ENCODE measurements around the gene LARGE1. TPM values are rescaled to one million over a fixed set of nuclear protein-coding genes. Genes with fewer than 3 reads are reported as not detected.

The LARGE1 gene
- total and polyA plus RNA-seq, 9 of the 15 experiments (the other 6 are each of a cell fraction or from before 2014, with no cell fraction given) = 0.01 to 0.66 (median 0.14) TPM; not detected in 2

DNA sequence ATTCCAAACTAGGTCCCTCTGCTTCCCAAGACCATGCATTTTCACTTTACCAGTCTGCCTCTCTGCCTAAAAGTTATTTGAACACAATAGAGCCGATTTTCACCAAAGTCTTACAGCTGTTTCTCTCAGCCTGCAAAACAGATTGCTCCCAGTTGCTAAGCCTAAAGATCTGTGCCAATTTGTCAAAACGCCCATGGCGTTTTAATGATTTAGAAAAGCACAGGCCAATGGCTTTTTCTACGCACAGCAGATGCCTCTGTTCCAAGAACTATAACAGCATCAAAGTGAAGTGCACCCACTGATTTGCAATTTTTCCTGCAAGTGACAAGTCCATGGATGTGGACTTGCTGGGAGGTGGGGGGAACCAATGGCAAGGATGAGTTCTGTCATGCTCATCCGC lies 688.2 kb downstream of the LARGE1 start (continued):
- no peak for TF ChIP-seq ZBTB26 (CRISPR knock-in tag; IDR thresholded peaks at IDR 0.05)
- TF ChIP-seq GABPB2 (CRISPR knock-in tag; conservative IDR thresholded peaks at IDR 0.05) = no peak
- no peak for TF ChIP-seq ZNF507 (tag; conservative IDR thresholded peaks at IDR 0.05)
- TF ChIP-seq ILK (tag; IDR thresholded peaks at IDR 0.05; ENCODE audit: borderline replicate concordance, low read depth) = no peak
- no peak for TF ChIP-seq ZZZ3 (IDR thresholded peaks at IDR 0.05)
- TF ChIP-seq NFRKB (IDR thresholded peaks at IDR 0.05; ENCODE audit: low read depth) = no peak
- TF ChIP-seq ZNF79 (CRISPR knock-in tag; IDR thresholded peaks at IDR 0.05; ENCODE audit: low read depth) = no peak
- no peak for TF ChIP-seq THRAP3 (IDR thresholded peaks at IDR 0.05; ENCODE audit: borderline replicate concordance)

GRCh38 chr22:33227791-33228190 lies 692.5 kb downstream of the LARGE1 start:
- Histone ChIP-seq H3K4me1 (replicated peaks in 1 of 2; ENCODE audit: control insufficient read depth in 2 of 2, insufficient read depth in 2 of 2, low read length in 2 of 2) (no peaks in the 10 kb centered on the region), H3K9me1 (ENCODE audit: control insufficient read depth, insufficient read depth, low read length) (no peaks in the 10 kb centered on the region), H3K36me3 (ENCODE audit: control insufficient read depth, insufficient read depth, low read length) (no peaks in the 10 kb centered on the region), H3K9me3 (replicated peaks; ENCODE audit: control insufficient read depth, insufficient read depth, low read depth, low read length) (no peaks in the 10 kb centered on the region), H3K79me2 (ENCODE audit: control insufficient read depth, insufficient read depth, low read length) (no peaks in the 10 kb centered on the region), H3K4me3 (no peak overlapping the region), H2AFZ (ENCODE audit: low read depth, low read length) (no peak overlapping the region), H4K20me1 (replicated peaks; ENCODE audit: control insufficient read depth, insufficient read depth, low read length) (no peaks in the 10 kb centered on the region), H3K9ac (ENCODE audit: insufficient read depth in 1 of 2, low read depth in 2 of 2, low read length in 2 of 2) (no peak overlapping the region), H3K27me3 (ENCODE audit: control insufficient read depth in 2 of 2, insufficient read depth in 2 of 2, low read length in 2 of 2) (no peaks in the 10 kb centered on the region), H3K27ac (ENCODE audit: extremely low read depth, low read depth, low read length) (no peak overlapping the region), H3K4me2 (ENCODE audit: insufficient read depth, low read length) (no peak overlapping the region)
- no TSS peak for BruUV-seq (replicated peaks)
- FAIRE-seq (no peak), DNase-seq (ENCODE audit: extremely low read depth in 1 of 4, low spot score in 3 of 4) (no peak), ATAC-seq (no peak)
- ChIA-PET CTCF (ENCODE audit: low intra/inter-chr PET ratio) (no interaction called here), POLR2A (no interaction called here)
- in situ Hi-C loops (cut with MboI) = no loop called here
- intact Hi-C loops (cut with micrococcal nuclease) = no loop called here
- TF ChIP-seq CHAMP1 (IDR thresholded peaks at IDR 0.05) = no peak
- no peak for TF ChIP-seq SNIP1 (IDR thresholded peaks at IDR 0.05; ENCODE audit: low read depth)
- no peak for TF ChIP-seq U2AF2 (optimal IDR thresholded peaks at IDR 0.05; ENCODE audit: low read depth, low read length)
- TF ChIP-seq ERF (CRISPR knock-in tag; IDR thresholded peaks at IDR 0.05) = no peak
- TF ChIP-seq ZNF121 (CRISPR knock-in tag; conservative IDR thresholded peaks at IDR 0.05) = no peak
- no peak for TF ChIP-seq MAZ (CRISPR knock-in tag; conservative IDR thresholded peaks at IDR 0.05 in 1 of 2, IDR thresholded peaks at IDR 0.05 in 1 of 2)
- no peak for TF ChIP-seq THRB (CRISPR knock-in tag; conservative IDR thresholded peaks at IDR 0.05)
- TF ChIP-seq, protein P1, sequence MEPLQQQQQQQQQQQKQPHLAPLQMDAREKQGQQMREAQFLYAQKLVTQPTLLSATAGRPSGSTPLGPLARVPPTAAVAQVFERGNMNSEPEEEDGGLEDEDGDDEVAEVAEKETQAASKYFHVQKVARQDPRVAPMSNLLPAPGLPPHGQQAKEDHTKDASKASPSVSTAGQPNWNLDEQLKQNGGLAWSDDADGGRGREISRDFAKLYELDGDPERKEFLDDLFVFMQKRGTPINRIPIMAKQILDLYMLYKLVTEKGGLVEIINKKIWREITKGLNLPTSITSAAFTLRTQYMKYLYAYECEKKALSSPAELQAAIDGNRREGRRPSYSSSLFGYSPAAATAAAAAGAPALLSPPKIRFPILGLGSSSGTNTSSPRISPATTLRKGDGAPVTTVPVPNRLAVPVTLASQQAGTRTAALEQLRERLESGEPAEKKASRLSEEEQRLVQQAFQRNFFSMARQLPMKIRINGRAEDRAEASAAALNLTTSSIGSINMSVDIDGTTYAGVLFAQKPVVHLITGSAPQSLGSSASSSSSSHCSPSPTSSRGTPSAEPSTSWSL (CRISPR knock-in tag; IDR thresholded peaks at IDR 0.05; ENCODE audit: borderline replicate concordance) = no peak
- TF ChIP-seq TEAD2 (tag; IDR thresholded peaks at IDR 0.05) = no peak

Data from K562 (cell line).